ENCODE data around the gene PANK2.
"Not testable (repeated sequence)": the region's sequence is repeated elsewhere in the genome, so short reads cannot be mapped to it uniquely, and the experiment has no call there.

The PANK2 gene

DNA sequence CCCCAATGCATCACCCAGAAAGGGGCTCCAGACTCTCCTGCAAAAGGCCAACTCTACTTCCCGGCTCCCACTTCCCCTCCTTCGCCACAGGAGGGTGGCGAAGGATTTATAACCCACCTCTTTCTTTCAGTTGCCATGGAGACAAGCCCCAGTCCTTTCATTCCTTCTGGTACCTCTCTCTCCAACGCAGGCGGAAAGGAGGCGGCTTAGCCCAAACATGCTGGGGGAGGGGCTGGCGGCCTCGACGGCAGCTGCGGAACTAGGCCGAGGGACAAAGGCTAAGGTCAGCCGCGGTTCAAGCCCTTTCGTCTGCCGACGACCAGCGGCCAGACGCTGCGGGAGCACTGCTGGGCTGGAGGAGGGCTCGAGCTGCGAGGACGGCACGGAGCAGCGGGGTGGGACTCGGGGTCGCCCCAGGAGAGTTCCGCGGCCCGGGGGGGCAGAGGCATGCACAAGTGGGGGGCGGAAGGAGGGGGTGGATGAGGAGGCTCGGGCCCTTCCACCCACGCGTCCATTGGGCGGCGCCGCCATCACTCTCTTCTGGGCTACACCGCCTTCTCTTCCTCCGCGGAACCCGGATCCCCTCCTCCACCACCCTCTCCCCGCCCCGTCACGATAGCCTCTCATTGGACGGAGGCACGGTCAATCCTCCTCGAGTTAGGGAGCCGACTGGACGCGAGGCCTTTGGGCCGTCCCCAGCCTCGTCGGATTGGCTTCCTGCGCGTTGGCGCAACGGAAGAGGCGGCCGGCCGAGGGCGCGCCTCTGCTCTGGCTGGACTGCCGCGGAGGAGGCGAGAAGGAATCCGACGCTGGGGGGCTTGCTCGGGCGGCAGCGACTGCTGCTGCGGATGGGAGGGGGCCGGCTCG lies at the start of gene PANK2:
Gene PANK2 (plus strand): TSS at position 766 of the 867 bp plus-strand sequence.
- H3K27ac ChIP-seq (ENCODE audit: low read length): no peak within 1 kb of the TSS
- no peaks in the 10 kb centered on the region for H3K27me3 ChIP-seq (ENCODE audit: control insufficient read depth, insufficient read depth, low read length)
- H3K9me3 ChIP-seq (ENCODE audit: control insufficient read depth, insufficient read depth, low read length): no peaks in the 10 kb centered on the region
- WGBS (ENCODE audit: insufficient coverage, insufficient read length): no CpG with 5 or more reads among the region's 72 CpGs
- no peaks in the 10 kb centered on the region for H3K36me3 ChIP-seq (ENCODE audit: control insufficient read depth, insufficient read depth, low read length)
- peak; percentile 97 for DNase-seq (ENCODE audit: low read depth, low spot score)
- peak within 1 kb of the TSS; percentile 93 for H3K4me3 ChIP-seq (ENCODE audit: low read length)
- 0 out of 2 replicates have a peak, but pooled peaks cover 1% of the 10 kb centered on the region for H3K4me1 ChIP-seq (ENCODE audit: control insufficient read depth, insufficient read depth, low read length)

DNA sequence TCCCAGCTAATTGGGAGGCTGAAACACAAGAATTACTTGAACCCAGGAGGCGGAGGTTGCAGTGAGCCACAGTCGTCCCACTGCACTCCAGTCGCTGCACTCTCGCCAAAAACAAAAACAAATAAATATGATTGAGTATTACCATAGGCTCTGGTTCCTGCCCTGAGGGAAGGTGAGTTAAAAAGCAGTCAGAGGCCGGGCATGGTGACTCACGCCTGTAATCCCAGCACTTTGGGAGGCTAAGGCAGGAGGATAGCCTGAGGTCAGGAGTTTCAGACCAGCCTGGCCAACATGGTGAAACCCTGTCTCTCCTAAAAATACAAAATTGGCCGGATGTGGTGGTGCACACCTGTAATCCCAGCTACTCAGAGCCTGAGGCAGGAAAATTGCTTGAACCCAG lies 49.0 kb upstream of the PANK2 start:
- H3K27ac ChIP-seq (ENCODE audit: low read length); H3K27me3 ChIP-seq (ENCODE audit: control insufficient read depth, insufficient read depth, low read length); H3K4me3 ChIP-seq (ENCODE audit: low read length); H3K36me3 ChIP-seq (ENCODE audit: control insufficient read depth, insufficient read depth, low read length); DNase-seq (ENCODE audit: low read depth, low spot score); H3K9me3 ChIP-seq (ENCODE audit: control insufficient read depth, insufficient read depth, low read length); H3K4me1 ChIP-seq (ENCODE audit: control insufficient read depth, insufficient read depth, low read length): not testable (repeated sequence)
- WGBS (ENCODE audit: insufficient coverage, insufficient read length): no CpG with 5 or more reads among the region's 7 CpGs

DNA sequence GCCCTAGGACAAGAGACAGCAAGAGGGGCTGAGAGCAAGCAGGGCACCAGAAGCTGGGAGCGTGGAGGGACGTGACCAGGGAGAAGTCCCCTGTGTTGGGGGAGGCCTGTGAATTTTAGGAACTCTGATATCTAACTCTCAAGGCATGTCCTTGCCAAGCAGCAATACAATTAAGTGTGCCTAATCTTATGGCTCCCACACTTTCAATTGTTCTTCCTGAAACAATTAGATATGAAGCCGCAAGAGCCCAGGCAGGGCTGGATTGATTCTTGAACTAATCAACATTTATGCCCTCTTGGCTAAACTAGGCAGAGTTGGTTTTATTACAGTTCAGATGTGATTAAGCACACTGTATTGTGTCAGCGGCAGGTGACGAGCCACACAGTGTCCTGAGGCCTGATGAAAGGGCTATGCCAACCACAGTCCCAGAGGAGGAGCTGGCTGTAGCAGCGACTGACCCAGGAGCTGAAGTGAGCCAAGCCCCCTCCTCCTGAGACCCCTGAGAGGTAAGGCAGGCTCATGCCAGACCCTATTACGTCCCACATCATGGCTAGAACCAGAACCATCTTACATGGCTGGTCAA lies 46.7 kb upstream of the PANK2 start:
- no peak overlapping the region for H3K27ac ChIP-seq (ENCODE audit: low read length)
- H3K4me1 ChIP-seq (ENCODE audit: control insufficient read depth, insufficient read depth, low read length): peaks cover 5% of the 10 kb centered on the region
- no peak for DNase-seq (ENCODE audit: low read depth, low spot score)
- H3K27me3 ChIP-seq (ENCODE audit: control insufficient read depth, insufficient read depth, low read length): no peaks in the 10 kb centered on the region
- H3K36me3 ChIP-seq (ENCODE audit: control insufficient read depth, insufficient read depth, low read length): no peaks in the 10 kb centered on the region
- no peak overlapping the region for H3K4me3 ChIP-seq (ENCODE audit: low read length)
- no CpG with 5 or more reads among the region's 7 CpGs for WGBS (ENCODE audit: insufficient coverage, insufficient read length)
- H3K9me3 ChIP-seq (ENCODE audit: control insufficient read depth, insufficient read depth, low read length): no peaks in the 10 kb centered on the region

DNA sequence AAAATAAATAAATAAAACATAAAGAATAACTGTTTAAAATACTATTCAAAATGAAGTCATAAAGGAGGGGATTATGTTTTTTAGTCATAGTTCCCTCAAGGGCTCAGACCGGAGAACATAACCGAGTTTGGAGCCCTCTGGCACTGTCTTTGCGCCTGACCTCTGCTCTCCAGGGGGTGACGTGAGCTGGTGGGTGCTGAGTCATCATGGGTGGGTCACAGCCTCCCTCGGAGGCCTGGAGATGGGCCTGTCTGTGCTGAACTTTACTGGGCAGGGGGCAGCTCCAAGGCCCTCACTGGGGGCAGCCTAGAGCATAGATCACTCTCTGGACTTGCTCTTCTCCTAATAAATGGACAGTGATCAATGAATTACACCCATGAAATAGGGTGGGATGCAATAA lies 45.7 kb upstream of the PANK2 start:
- Histone ChIP-seq H3K4me3 (ENCODE audit: low read length) (no peak overlapping the region), H3K27ac (ENCODE audit: low read length) (no peak overlapping the region), H3K9me3 (ENCODE audit: control insufficient read depth, insufficient read depth, low read length) (no peaks in the 10 kb centered on the region), H3K4me1 (ENCODE audit: control insufficient read depth, insufficient read depth, low read length) (peaks cover 5% of the 10 kb centered on the region), H3K36me3 (ENCODE audit: control insufficient read depth, insufficient read depth, low read length) (no peaks in the 10 kb centered on the region), H3K27me3 (ENCODE audit: control insufficient read depth, insufficient read depth, low read length) (no peaks in the 10 kb centered on the region)
- no CpG with 5 or more reads among the region's 5 CpGs for WGBS (ENCODE audit: insufficient coverage, insufficient read length)
- DNase-seq (ENCODE audit: low read depth, low spot score): no peak

DNA sequence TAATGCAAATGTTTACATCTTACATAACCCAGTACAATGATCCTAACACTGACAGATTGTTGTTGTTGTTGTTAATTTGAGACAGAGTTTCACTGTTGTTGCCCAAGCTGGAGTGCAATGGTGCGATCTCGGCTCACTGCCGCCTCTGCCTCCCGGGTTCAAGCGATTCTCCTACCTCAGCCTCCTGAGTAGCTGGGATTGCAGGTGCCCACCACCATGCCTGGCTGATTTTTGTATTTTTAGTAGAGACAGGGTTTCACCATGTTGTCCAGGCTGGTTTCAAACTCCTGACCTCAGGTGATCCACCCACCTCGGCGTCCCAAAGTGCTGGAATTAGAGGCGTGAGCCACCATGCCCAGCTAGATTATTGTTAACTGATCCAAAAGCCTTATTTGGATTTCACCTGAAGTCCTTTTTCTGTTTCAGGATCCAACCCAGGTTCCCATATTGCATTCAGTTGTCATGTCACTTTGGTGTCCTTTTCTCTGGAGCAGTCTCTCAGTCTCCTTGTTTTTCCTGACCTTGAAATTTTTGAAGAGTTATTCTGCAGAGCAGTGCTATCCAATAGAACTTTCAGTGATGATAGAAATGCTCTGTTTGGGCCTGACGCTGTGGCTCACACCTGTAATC lies 45.1 kb upstream of the PANK2 start:
- not testable (repeated sequence) for H3K4me3 ChIP-seq (ENCODE audit: low read length); DNase-seq (ENCODE audit: low read depth, low spot score); H3K4me1 ChIP-seq (ENCODE audit: control insufficient read depth, insufficient read depth, low read length); H3K27ac ChIP-seq (ENCODE audit: low read length); H3K9me3 ChIP-seq (ENCODE audit: control insufficient read depth, insufficient read depth, low read length); H3K27me3 ChIP-seq (ENCODE audit: control insufficient read depth, insufficient read depth, low read length); H3K36me3 ChIP-seq (ENCODE audit: control insufficient read depth, insufficient read depth, low read length)
- no CpG with 5 or more reads among the region's 9 CpGs for WGBS (ENCODE audit: insufficient coverage, insufficient read length)

DNA sequence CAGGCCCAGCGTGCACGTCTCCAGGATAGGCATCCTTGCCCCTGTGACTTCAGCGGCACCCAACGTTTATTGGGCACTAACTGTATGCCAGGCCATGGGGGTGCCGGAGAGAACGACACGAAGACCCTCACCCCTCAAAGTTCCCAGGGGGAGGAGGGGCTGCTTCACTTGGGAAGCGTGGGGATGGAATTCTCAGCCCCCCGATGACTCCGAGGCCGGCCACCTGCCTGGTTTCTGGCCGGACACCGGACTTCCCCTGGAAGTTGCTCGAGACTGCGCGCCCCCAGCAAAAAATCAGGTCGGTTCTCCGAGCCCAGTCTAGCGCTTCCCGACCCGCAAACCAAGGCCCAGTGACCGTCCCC lies 42.8 kb upstream of the PANK2 start:
- no peak for DNase-seq (ENCODE audit: low read depth, low spot score)
- Histone ChIP-seq H3K4me1 (ENCODE audit: control insufficient read depth, insufficient read depth, low read length) (peaks cover 4% of the 10 kb centered on the region), H3K27ac (ENCODE audit: low read length) (no peak overlapping the region), H3K36me3 (ENCODE audit: control insufficient read depth, insufficient read depth, low read length) (no peaks in the 10 kb centered on the region), H3K9me3 (ENCODE audit: control insufficient read depth, insufficient read depth, low read length) (no peaks in the 10 kb centered on the region), H3K27me3 (ENCODE audit: control insufficient read depth, insufficient read depth, low read length) (no peaks in the 10 kb centered on the region), H3K4me3 (ENCODE audit: low read length) (peak overlapping the region; percentile 89)
- no CpG with 5 or more reads among the region's 22 CpGs for WGBS (ENCODE audit: insufficient coverage, insufficient read length)

DNA sequence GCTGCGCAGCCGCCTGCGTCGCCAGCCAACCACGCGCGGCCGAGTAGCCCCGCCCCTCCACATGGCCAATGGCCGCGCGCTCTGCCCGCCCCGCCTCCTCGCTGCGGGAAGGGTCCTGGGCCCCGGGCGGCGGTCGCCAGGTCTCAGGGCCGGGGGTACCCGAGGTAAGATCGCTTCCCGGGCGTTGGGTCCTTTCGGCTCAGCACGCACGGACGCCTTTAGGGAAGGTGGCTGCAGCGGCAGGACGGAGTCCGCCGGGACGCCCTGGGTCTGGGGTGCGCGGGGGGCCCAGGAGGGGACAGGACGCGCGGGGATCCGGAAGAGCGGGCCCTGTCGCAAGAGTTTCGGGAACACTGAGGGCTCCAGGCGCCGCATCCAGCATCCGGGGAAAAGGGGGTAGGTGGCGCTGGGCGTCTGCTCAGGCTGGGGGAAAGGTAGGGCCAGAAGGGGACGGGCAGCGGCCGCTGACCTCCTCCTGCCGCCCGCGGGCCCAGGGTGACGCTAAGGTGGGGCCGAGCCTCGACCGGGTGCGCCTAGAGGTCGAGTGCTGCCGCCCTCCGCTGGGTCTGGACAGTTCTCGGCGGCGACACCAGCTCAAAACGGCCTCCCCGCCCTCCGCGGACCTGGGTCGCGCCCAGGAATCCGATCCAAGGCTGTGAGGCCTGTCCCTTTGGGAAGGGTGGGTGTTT lies 42.3 kb upstream of the PANK2 start, which contains the start of gene MAVS:
Gene MAVS (plus strand): TSS at position 95 of the 689 bp plus-strand sequence. CDS start 7,791 bp downstream, outside the sequence.
- peak; percentile 79 for DNase-seq (ENCODE audit: low read depth, low spot score)
- Histone ChIP-seq H3K27me3 (ENCODE audit: control insufficient read depth, insufficient read depth, low read length) (no peaks in the 10 kb centered on the region), H3K4me1 (ENCODE audit: control insufficient read depth, insufficient read depth, low read length) (peaks cover 4% of the 10 kb centered on the region), H3K9me3 (ENCODE audit: control insufficient read depth, insufficient read depth, low read length) (no peaks in the 10 kb centered on the region), H3K27ac (ENCODE audit: low read length) (no peak within 1 kb of the TSS), H3K36me3 (ENCODE audit: control insufficient read depth, insufficient read depth, low read length) (no peaks in the 10 kb centered on the region), H3K4me3 (ENCODE audit: low read length) (peak within 1 kb of the TSS; percentile 89)
- no CpG with 5 or more reads among the region's 72 CpGs for WGBS (ENCODE audit: insufficient coverage, insufficient read length)

DNA sequence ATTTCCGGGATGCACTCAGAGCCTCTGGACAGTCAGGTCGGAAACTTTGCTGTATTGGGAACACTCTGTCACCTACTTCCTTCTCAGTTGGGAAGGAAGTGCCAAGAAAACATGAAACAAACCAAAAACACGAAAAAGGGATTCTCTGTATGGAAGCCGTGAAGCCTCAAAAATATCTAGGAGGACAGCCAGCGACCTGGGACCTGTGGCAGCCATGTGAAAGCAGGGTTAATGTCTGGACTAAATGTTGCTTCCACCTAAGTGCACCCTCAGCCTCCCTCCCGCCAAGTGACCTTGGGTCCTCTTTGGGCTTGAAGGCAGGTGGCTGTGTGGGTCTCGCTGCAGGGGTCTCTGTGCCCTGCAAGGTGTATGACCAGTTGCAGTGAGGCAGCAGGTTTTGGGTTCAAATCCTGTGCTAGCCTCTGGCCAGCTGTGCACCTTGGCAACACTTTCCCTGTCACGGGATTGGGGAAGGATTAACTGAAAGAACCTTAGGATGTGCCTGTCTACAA lies 41.7 kb upstream of the PANK2 start:
- H3K36me3 ChIP-seq (ENCODE audit: control insufficient read depth, insufficient read depth, low read length): no peaks in the 10 kb centered on the region
- no peaks in the 10 kb centered on the region for H3K9me3 ChIP-seq (ENCODE audit: control insufficient read depth, insufficient read depth, low read length)
- H3K4me1 ChIP-seq (ENCODE audit: control insufficient read depth, insufficient read depth, low read length): peaks cover 4% of the 10 kb centered on the region
- peak overlapping the region; percentile 89; the same call in 1 of the 2 replicates for H3K4me3 ChIP-seq (ENCODE audit: low read length)
- no peak overlapping the region for H3K27ac ChIP-seq (ENCODE audit: low read length)
- WGBS (ENCODE audit: insufficient coverage, insufficient read length): no CpG with 5 or more reads among the region's 8 CpGs
- DNase-seq (ENCODE audit: low read depth, low spot score): no peak
- H3K27me3 ChIP-seq (ENCODE audit: control insufficient read depth, insufficient read depth, low read length): no peaks in the 10 kb centered on the region

DNA sequence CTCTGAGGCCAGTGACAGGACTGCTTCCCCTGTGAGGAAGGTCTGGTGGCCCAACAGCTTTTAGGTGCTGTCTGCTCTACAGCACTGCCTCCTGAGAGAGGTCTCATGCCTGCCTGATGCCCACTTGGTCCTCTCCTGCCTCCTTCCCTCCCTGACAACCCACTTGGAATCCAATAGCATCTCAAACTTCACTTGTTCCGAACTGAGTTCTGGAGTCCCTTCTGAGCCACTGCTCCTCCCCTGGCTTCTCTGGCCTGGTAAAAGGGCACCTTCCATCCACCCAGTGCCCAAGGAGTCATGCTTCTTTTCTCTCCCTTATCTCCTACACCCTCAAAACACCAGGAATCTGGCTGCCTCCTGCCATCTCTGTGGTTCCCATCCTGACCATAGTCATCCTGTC lies 40.6 kb upstream of the PANK2 start:
- no CpG with 5 or more reads among the region's 1 CpG for WGBS (ENCODE audit: insufficient coverage, insufficient read length)
- H3K9me3 ChIP-seq (ENCODE audit: control insufficient read depth, insufficient read depth, low read length): no peaks in the 10 kb centered on the region
- no peaks in the 10 kb centered on the region for H3K27me3 ChIP-seq (ENCODE audit: control insufficient read depth, insufficient read depth, low read length)
- no peak overlapping the region for H3K27ac ChIP-seq (ENCODE audit: low read length)
- H3K4me3 ChIP-seq (ENCODE audit: low read length): no peak overlapping the region
- no peaks in the 10 kb centered on the region for H3K36me3 ChIP-seq (ENCODE audit: control insufficient read depth, insufficient read depth, low read length)
- peaks cover 3% of the 10 kb centered on the region for H3K4me1 ChIP-seq (ENCODE audit: control insufficient read depth, insufficient read depth, low read length)
- no peak for DNase-seq (ENCODE audit: low read depth, low spot score)

DNA sequence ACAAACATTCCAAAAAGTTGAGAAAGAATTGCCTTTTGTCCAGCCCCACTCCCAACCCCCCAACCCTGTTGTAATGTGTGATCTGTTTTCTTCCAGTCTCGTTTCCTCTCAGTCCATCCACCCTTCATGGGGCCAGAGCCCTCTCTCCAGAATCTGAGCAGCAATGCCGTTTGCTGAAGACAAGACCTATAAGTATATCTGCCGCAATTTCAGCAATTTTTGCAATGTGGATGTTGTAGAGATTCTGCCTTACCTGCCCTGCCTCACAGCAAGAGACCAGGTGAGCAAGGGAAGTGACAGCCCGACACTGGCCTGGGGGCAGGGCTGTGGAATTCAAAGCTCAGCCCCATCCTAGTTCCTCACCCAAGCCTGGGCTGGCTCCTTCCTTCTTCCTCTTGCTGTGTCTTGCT lies 34.7 kb upstream of the PANK2 start:
- Histone ChIP-seq H3K27me3 (ENCODE audit: control insufficient read depth, insufficient read depth, low read length) (no peaks in the 10 kb centered on the region), H3K4me3 (ENCODE audit: low read length) (no peak overlapping the region), H3K36me3 (ENCODE audit: control insufficient read depth, insufficient read depth, low read length) (peaks cover 4% of the 10 kb centered on the region), H3K9me3 (ENCODE audit: control insufficient read depth, insufficient read depth, low read length) (no peaks in the 10 kb centered on the region), H3K4me1 (ENCODE audit: control insufficient read depth, insufficient read depth, low read length) (peaks cover 1% of the 10 kb centered on the region; the same call in 1 of the 2 replicates), H3K27ac (ENCODE audit: low read length) (no peak overlapping the region)
- no peak for DNase-seq (ENCODE audit: low read depth, low spot score)
- no CpG with 5 or more reads among the region's 4 CpGs for WGBS (ENCODE audit: insufficient coverage, insufficient read length)

Data from iPS DF 6.9 (cell line).